Panc1 (cell line): ENCODE measurements around the gene SDK2.

Source experiments
- CTCF ChIP-seq: fragments of 450-650 bp; IDR thresholded peaks from 2 replicates; pipeline ENCODE4 v1.5.1; 2017; ENCODE audit warnings: mild to moderate bottlenecking
- POLR2AphosphoS5 ChIP-seq: IDR thresholded peaks from 2 replicates; pipeline ENCODE4 v1.6.1; 2012; ENCODE audit warnings: mild to moderate bottlenecking, low read depth, low read length, moderate library complexity
- REST ChIP-seq, 2 experiments: IDR thresholded peaks; 2 replicates each; pipeline ENCODE4 v1.6.1; 2011 to 2012; ENCODE audit warnings: low read depth in 2 of 2, control low read depth in 1 of 2, low read length in 1 of 2, mild to moderate bottlenecking in 1 of 2, moderate library complexity in 1 of 2; ENCODE audit not compliant: insufficient read depth in 1 of 2

DNA sequence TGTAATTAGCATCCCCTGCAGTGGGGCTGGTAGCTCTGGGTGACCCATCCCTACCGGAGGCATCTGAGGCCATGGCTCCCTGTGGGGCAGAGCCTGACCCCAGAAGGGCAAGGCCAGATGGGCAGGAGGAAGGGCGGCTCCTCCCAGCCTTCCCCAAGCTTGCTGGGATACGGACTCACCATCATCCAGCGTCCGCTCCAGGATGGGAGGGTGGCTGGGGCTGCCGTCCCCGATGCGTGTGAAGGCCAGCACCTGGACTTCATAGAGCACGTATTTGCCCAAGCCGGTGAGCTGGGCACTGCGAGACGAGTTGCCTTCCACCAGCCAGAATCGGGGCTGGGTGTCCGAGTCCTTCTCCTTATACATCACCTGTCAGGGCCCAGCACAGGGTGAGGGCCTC lies 250.9 kb downstream of the SDK2 start:
- TF ChIP-seq CTCF (no peak), REST (IDR thresholded peaks at IDR 0.05; ENCODE audit: insufficient read depth in 1 of 2, low read depth in 2 of 2, low read length in 1 of 2) (no peak), POLR2AphosphoS5 (no peak)
